Neuronal stem cell (in vitro differentiated cells): ENCODE measurements around the gene PCBP3.

Source experiments
- DNase-seq: peaks from one replicate; pipeline ENCODE4 v3.0.0-alpha.2; 2013; ENCODE audit warnings: low spot score
- H2AFZ ChIP-seq: one replicate; pipeline ENCODE4 v1.6.1; 2013; ENCODE audit warnings: mild to moderate bottlenecking, low read length, inconsistent platforms
- H2AK5ac ChIP-seq: 2 replicates; pipeline ENCODE4 v1.6.1; 2013; ENCODE audit warnings: low read depth, mild to moderate bottlenecking, inconsistent platforms, low read length, moderate library complexity, mixed read lengths
- H2BK120ac ChIP-seq: 2 replicates; pipeline ENCODE4 v1.6.1; 2013; ENCODE audit warnings: low read depth, mild to moderate bottlenecking, inconsistent platforms, low read length, moderate library complexity, mixed read lengths
- H2BK12ac ChIP-seq: one replicate; pipeline ENCODE4 v1.6.1; 2013; ENCODE audit warnings: low read length, inconsistent platforms
- H2BK15ac ChIP-seq: 2 replicates; pipeline ENCODE4 v1.6.1; 2013; ENCODE audit warnings: mild to moderate bottlenecking, low read length, inconsistent platforms, mixed read lengths
- H2BK5ac ChIP-seq: one replicate; pipeline ENCODE4 v1.6.1; 2013; ENCODE audit warnings: inconsistent platforms, mild to moderate bottlenecking, low read length, moderate library complexity
- H3K14ac ChIP-seq: one replicate; pipeline ENCODE4 v1.6.1; 2013; ENCODE audit warnings: low read length, inconsistent platforms
- H3K18ac ChIP-seq: 2 replicates; pipeline ENCODE4 v1.6.1; 2013; ENCODE audit warnings: low read length, inconsistent platforms
- H3K23ac ChIP-seq: 2 replicates; pipeline ENCODE4 v1.6.1; 2013; ENCODE audit warnings: low read depth, mild to moderate bottlenecking, mixed read lengths, low read length, inconsistent platforms; ENCODE audit not compliant: poor library complexity
- H3K27ac ChIP-seq: replicated peaks from 3 replicates; pipeline ENCODE4 v1.5.1; 2013; ENCODE audit warnings: low read length, inconsistent platforms
- H3K27me3 ChIP-seq, 3 experiments: 2 replicates each; pipeline ENCODE4 v1.6.1; 2013; ENCODE audit warnings: low read length in 3 of 3, mild to moderate bottlenecking in 2 of 3, inconsistent platforms in 1 of 3, low read depth in 1 of 3, mixed read lengths in 1 of 3, moderate library complexity in 1 of 3; ENCODE audit not compliant: control insufficient read depth in 3 of 3, insufficient read depth in 3 of 3
- H3K36me3 ChIP-seq, 2 donors: replicated peaks in 1 of 2; 2 replicates each; pipeline ENCODE4 v1.6.1; 2013; ENCODE audit warnings: low read length in 2 of 2; ENCODE audit not compliant: control insufficient read depth in 2 of 2, insufficient read depth in 2 of 2
- H3K4ac ChIP-seq: 2 replicates; pipeline ENCODE4 v1.6.1; 2013; ENCODE audit warnings: inconsistent platforms, mild to moderate bottlenecking, low read length, moderate library complexity
- H3K4me1 ChIP-seq, 2 donors: 1 replicate in 1 of 2; 2 replicates in 1 of 2; pipeline ENCODE4 v1.6.1; 2013; ENCODE audit warnings: low read length in 2 of 2, low read depth in 1 of 2; ENCODE audit not compliant: control insufficient read depth in 2 of 2, insufficient read depth in 1 of 2
- H3K4me2 ChIP-seq: one replicate; pipeline ENCODE4 v1.6.1; 2013; ENCODE audit warnings: mild to moderate bottlenecking, low read length, inconsistent platforms; ENCODE audit not compliant: insufficient read depth, poor library complexity, severe bottlenecking
- H3K4me3 ChIP-seq, 2 donors: 2 replicates each; pipeline ENCODE4 v1.5.1; 2013; ENCODE audit warnings: low read length in 2 of 2, mild to moderate bottlenecking in 2 of 2, inconsistent platforms in 1 of 2, moderate library complexity in 1 of 2
- H3K79me1 ChIP-seq: one replicate; pipeline ENCODE4 v1.6.1; 2013; ENCODE audit warnings: low read depth, mild to moderate bottlenecking, inconsistent platforms, low read length, moderate library complexity
- H3K9ac ChIP-seq: one replicate; pipeline ENCODE4 v1.6.1; 2013; ENCODE audit warnings: mild to moderate bottlenecking, low read depth, low read length, inconsistent platforms; ENCODE audit not compliant: poor library complexity
- H3K9me3 ChIP-seq, 2 donors: replicated peaks in 1 of 2; 2 replicates each; pipeline versions ENCODE3 to v1.6.1; 2013; ENCODE audit warnings: low read length in 2 of 2, mild to moderate bottlenecking in 2 of 2, inconsistent platforms in 1 of 2, low read depth in 1 of 2, mixed read lengths in 1 of 2, moderate library complexity in 1 of 2; ENCODE audit not compliant: control insufficient read depth in 2 of 2, insufficient read depth in 1 of 2
- H4K8ac ChIP-seq: one replicate; pipeline ENCODE4 v1.6.1; 2013; ENCODE audit warnings: low read depth, mild to moderate bottlenecking, inconsistent platforms, low read length, moderate library complexity
- H4K91ac ChIP-seq: one replicate; pipeline ENCODE4 v1.6.1; 2013; ENCODE audit warnings: low read length, low read depth, mild to moderate bottlenecking, inconsistent platforms; ENCODE audit not compliant: poor library complexity
- WGBS, 2 donors: extraction: QIAGEN DNeasy Blood & Tissue Kit; methylation state at CpG; one replicate each; pipeline ENCODE4 v1.1.7; 2013; ENCODE audit warnings: missing lambda C conversion rate in 2 of 2, mixed read lengths in 1 of 2; ENCODE audit not compliant: insufficient read length in 2 of 2, insufficient replicate concordance in 1 of 2; ENCODE audit errors: extremely low coverage in 2 of 2; 5-methylcytosine and 5-hydroxymethylcytosine counted together

PCBP3 gene

GRCh38 chr21:45600248-45600647 lies 43.3 kb upstream of the PCBP3 start:
- H2AK5ac ChIP-seq: no peak overlapping the region
- H3K18ac ChIP-seq: no peak overlapping the region
- H3K4me1 ChIP-seq: no peaks in the 10 kb centered on the region
- no peak overlapping the region for H3K4ac ChIP-seq
- DNase-seq: no peak
- no peak overlapping the region for H3K4me2 ChIP-seq
- H2BK12ac ChIP-seq: no peak overlapping the region
- H3K14ac ChIP-seq: no peak overlapping the region
- no peak overlapping the region for H3K4me3 ChIP-seq
- H4K8ac ChIP-seq: no peak overlapping the region
- WGBS, 2 donors: no CpG with 5 or more reads among the region's 6 CpGs
- H3K9ac ChIP-seq: no peak overlapping the region
- H3K23ac ChIP-seq: no peak overlapping the region
- no peak overlapping the region for H2BK5ac ChIP-seq
- no peaks in the 10 kb centered on the region for H3K79me1 ChIP-seq
- H2AFZ ChIP-seq: no peak overlapping the region
- no peak overlapping the region for H2BK15ac ChIP-seq
- H3K27me3 ChIP-seq: peaks cover 0 to 4% (median 0%) of the 10 kb centered on the region in 3 experiments
- peaks cover 0 to 5% of the 10 kb centered on the region in 2 donors for H3K9me3 ChIP-seq
- H2BK120ac ChIP-seq: no peak overlapping the region
- no peak overlapping the region for H4K91ac ChIP-seq
- no peak overlapping the region for H3K27ac ChIP-seq
- no peaks in the 10 kb centered on the region for H3K36me3 ChIP-seq

DNA sequence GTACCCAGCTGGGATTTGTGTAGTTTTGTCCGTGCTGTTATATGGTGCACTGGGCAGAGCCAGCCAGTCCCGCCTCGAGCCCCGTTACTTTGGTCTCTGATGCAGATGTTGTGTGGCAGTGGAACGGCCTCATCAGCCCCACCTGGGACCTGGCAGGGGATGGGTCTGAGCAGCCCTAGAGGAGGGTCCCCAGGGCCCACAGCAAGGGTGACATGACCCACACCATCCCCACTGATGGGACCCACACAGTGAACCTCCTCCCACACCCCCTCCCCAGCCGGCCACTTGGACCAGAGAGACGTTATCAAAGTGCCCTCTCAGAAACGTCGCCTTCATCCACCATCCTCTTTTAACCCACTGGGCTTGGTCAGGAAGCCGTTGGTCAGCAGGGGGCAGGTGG lies 42.0 kb upstream of the PCBP3 start:
- H3K4me1 ChIP-seq: no peaks in the 10 kb centered on the region
- H3K4ac ChIP-seq: no peak overlapping the region
- DNase-seq: no peak
- H3K4me2 ChIP-seq: no peak overlapping the region
- H3K9me3 ChIP-seq: peaks cover 0 to 5% of the 10 kb centered on the region in 2 donors
- peaks cover 0 to 4% (median 0%) of the 10 kb centered on the region in 3 experiments for H3K27me3 ChIP-seq
- H3K9ac ChIP-seq: no peak overlapping the region
- H4K8ac ChIP-seq: no peak overlapping the region
- H2AFZ ChIP-seq: no peak overlapping the region
- H3K4me3 ChIP-seq: no peak overlapping the region
- no peak overlapping the region for H3K23ac ChIP-seq
- no peak overlapping the region for H2BK15ac ChIP-seq
- no peaks in the 10 kb centered on the region for H3K79me1 ChIP-seq
- H4K91ac ChIP-seq: no peak overlapping the region
- H3K27ac ChIP-seq: no peak overlapping the region
- no peak overlapping the region for H3K18ac ChIP-seq
- no peak overlapping the region for H2BK5ac ChIP-seq
- H2BK120ac ChIP-seq: no peak overlapping the region
- no CpG with 5 or more reads among the region's 10 CpGs for WGBS, 2 donors
- peak overlapping the region; percentile 52 for H2AK5ac ChIP-seq
- no peaks in the 10 kb centered on the region for H3K36me3 ChIP-seq
- H3K14ac ChIP-seq: peak overlapping the region; percentile 21
- no peak overlapping the region for H2BK12ac ChIP-seq

- no peaks in the 10 kb centered on the region for H3K79me1 ChIP-seq
- peaks cover 0 to 5% of the 10 kb centered on the region in 2 donors for H3K9me3 ChIP-seq
- no peaks in the 10 kb centered on the region for H3K36me3 ChIP-seq
- H3K23ac ChIP-seq: no peak overlapping the region
- no peak overlapping the region for H4K91ac ChIP-seq
- H2AFZ ChIP-seq: no peak overlapping the region
- no peak overlapping the region for H2BK5ac ChIP-seq
- no peak overlapping the region for H2BK12ac ChIP-seq
- H3K27me3 ChIP-seq: peaks cover 0 to 4% (median 0%) of the 10 kb centered on the region in 3 experiments
- no peak overlapping the region for H3K4me3 ChIP-seq
- H3K14ac ChIP-seq: no peak overlapping the region
- no peak overlapping the region for H2BK15ac ChIP-seq
- no peak overlapping the region for H3K18ac ChIP-seq
- H3K9ac ChIP-seq: no peak overlapping the region
- DNase-seq: no peak
- H4K8ac ChIP-seq: no peak overlapping the region
- no peak overlapping the region for H2AK5ac ChIP-seq
- no peak overlapping the region for H3K4me2 ChIP-seq
- H3K27ac ChIP-seq: no peak overlapping the region
- H3K4me1 ChIP-seq: no peaks in the 10 kb centered on the region
- WGBS, 2 donors: no CpG with 5 or more reads among the region's 5 CpGs
- H3K4ac ChIP-seq: no peak overlapping the region
- H2BK120ac ChIP-seq: no peak overlapping the region
Measured at GRCh38 chr21:45602106-45602505, 41.4 kb upstream of the PCBP3 start.

GRCh38 chr21:45603481-45603880 lies 40.0 kb upstream of the PCBP3 start:
- peaks cover 0 to 5% of the 10 kb centered on the region in 2 donors for H3K9me3 ChIP-seq

More at GRCh38 chr21:45603481-45603880, 40.0 kb upstream of the PCBP3 start:
- Histone ChIP-seq H2BK15ac (no peak overlapping the region), H3K4me3 (no peak overlapping the region), H3K36me3 (no peaks in the 10 kb centered on the region), H2BK120ac (no peak overlapping the region), H2AK5ac (no peak overlapping the region), H3K4me2 (no peak overlapping the region), H4K91ac (no peak overlapping the region), H3K27ac (no peak overlapping the region), H3K18ac (no peak overlapping the region), H3K4ac (no peak overlapping the region), H4K8ac (no peak overlapping the region), H3K9ac (no peak overlapping the region), H3K4me1 (no peaks in the 10 kb centered on the region), H3K23ac (no peak overlapping the region), H3K79me1 (no peaks in the 10 kb centered on the region), H3K27me3 (peaks cover 0 to 4% (median 0%) of the 10 kb centered on the region in 3 experiments), H2BK5ac (no peak overlapping the region), H3K14ac (no peak overlapping the region), H2BK12ac (no peak overlapping the region), H2AFZ (no peak overlapping the region)
- DNase-seq: no peak
